ENCODE measurements around the gene INVS. TPM values are rescaled to one million over a fixed set of nuclear protein-coding genes. Genes with fewer than 3 reads are reported as not detected.

INVS gene
- total and polyA plus RNA-seq, 2 donors (not counting 3 experiments of a cell fraction or from before 2014, with no cell fraction given): 8.5 to 17.9 TPM

DNA sequence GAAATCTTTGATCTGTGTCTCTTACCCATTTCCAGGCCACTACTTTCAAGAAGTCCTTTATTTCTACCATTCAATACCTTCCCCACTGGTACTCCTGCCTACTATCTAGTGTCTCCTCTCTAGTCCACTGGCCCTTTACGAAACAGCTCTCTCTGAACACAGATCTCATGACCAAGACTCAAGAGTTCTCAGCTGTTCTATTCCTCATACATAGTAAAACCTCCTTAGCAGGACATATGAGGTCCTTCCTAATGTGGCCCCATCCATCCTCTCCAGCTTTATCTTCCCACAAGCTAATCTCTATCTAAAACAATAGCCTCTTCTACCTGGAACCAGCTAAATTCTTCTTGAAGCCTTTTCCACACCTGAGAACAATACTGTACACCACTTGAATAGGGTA lies 251.1 kb downstream of the INVS start:
- Histone ChIP-seq H3K9ac (replicated peaks; ENCODE audit: extremely low read depth, insufficient read depth, low read length) (no peak overlapping the region), H4K20me1 (replicated peaks; ENCODE audit: control insufficient read depth, extremely low read depth, insufficient read depth, low read length) (peaks cover 2% of the 10 kb centered on the region), H3K9me1 (replicated peaks; ENCODE audit: control insufficient read depth, extremely low read depth, insufficient read depth, low read length) (no peaks in the 10 kb centered on the region), H3K79me2 (ENCODE audit: control insufficient read depth, insufficient read depth, low read length) (peaks cover 68% of the 10 kb centered on the region), H2AFZ (ENCODE audit: low read depth, low read length) (no peak overlapping the region), H3K27ac (ENCODE audit: insufficient read depth, low read depth, low read length) (no peak overlapping the region), H3K9me3 (replicated peaks; ENCODE audit: control insufficient read depth, insufficient read depth, low read length) (no peaks in the 10 kb centered on the region), H3K4me3 (replicated peaks in 1 of 3; ENCODE audit: insufficient read depth in 1 of 3, low read depth in 1 of 3, low read length in 3 of 3) (no peak overlapping the region), H3K36me3 (ENCODE audit: control insufficient read depth in 2 of 2, extremely low read depth in 1 of 2, insufficient read depth in 2 of 2, low read length in 2 of 2) (peaks cover 4 to 12% of the 10 kb centered on the region in 2 experiments), H3K4me1 (ENCODE audit: control insufficient read depth, extremely low read depth, insufficient read depth, low read length) (peaks cover 10% of the 10 kb centered on the region), H3K27me3 (ENCODE audit: control insufficient read depth in 2 of 2, insufficient read depth in 2 of 2, low read length in 2 of 2) (no peaks in the 10 kb centered on the region), H3K4me2 (ENCODE audit: insufficient read depth, low read length) (no peak overlapping the region)
- CTCF ChIA-PET: interaction anchor here (0.8 to 1.6 kb wide), 5 partner anchors 12 to 88 kb away, joined by 3 to 5 read pairs (median 3); no protein-coding TSS in a partner anchor
- no peak for TF ChIP-seq GATA2 (IDR thresholded peaks at IDR 0.05; ENCODE audit: insufficient read depth, insufficient read length, low read depth, low read length)
- no peak for TF ChIP-seq JUN (IDR thresholded peaks at IDR 0.05; ENCODE audit: borderline replicate concordance, insufficient read depth, insufficient read length, low read depth)
- TF ChIP-seq POLR2AphosphoS5 (IDR thresholded peaks at IDR 0.05; ENCODE audit: insufficient read depth, low read depth, low read length): no peak
- TF ChIP-seq EZH2 (IDR thresholded peaks at IDR 0.05; ENCODE audit: borderline replicate concordance, low read depth, low read length, severe bottlenecking): no peak
- TF ChIP-seq, protein P1, sequence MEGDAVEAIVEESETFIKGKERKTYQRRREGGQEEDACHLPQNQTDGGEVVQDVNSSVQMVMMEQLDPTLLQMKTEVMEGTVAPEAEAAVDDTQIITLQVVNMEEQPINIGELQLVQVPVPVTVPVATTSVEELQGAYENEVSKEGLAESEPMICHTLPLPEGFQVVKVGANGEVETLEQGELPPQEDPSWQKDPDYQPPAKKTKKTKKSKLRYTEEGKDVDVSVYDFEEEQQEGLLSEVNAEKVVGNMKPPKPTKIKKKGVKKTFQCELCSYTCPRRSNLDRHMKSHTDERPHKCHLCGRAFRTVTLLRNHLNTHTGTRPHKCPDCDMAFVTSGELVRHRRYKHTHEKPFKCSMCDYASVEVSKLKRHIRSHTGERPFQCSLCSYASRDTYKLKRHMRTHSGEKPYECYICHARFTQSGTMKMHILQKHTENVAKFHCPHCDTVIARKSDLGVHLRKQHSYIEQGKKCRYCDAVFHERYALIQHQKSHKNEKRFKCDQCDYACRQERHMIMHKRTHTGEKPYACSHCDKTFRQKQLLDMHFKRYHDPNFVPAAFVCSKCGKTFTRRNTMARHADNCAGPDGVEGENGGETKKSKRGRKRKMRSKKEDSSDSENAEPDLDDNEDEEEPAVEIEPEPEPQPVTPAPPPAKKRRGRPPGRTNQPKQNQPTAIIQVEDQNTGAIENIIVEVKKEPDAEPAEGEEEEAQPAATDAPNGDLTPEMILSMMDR (IDR thresholded peaks at IDR 0.05; ENCODE audit: extremely low read depth in 1 of 2, insufficient read depth in 1 of 2, low read depth in 1 of 2, low read length in 2 of 2): no peak
- TF ChIP-seq, protein P2, sequence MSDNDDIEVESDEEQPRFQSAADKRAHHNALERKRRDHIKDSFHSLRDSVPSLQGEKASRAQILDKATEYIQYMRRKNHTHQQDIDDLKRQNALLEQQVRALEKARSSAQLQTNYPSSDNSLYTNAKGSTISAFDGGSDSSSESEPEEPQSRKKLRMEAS (IDR thresholded peaks at IDR 0.05; ENCODE audit: insufficient read depth, insufficient read length): no peak
- TF ChIP-seq POLR2A (IDR thresholded peaks at IDR 0.05; ENCODE audit: low read depth, low read length): no peak
- TF ChIP-seq MYC (IDR thresholded peaks at IDR 0.05; ENCODE audit: low read depth, low read length): no peak
- no peak for TF ChIP-seq FOS (IDR thresholded peaks at IDR 0.05; ENCODE audit: borderline replicate concordance, insufficient read depth, low read length)
- BruUV-seq (replicated peaks): no TSS peak
- DNase-seq (ENCODE audit: low read depth, low spot score) (no peak), FAIRE-seq (no peak)
- dilution Hi-C loops (cut with MboI; ENCODE audit: extremely low pct_ligation_motif_present, low sequenced_read_pairs): no loop called here
- intact Hi-C loops (cut with micrococcal nuclease): no loop called here
- POLR2A ChIA-PET: no interaction called here

Small RNAs within 50 kb of the gene (small RNA-seq; reads per million reads assigned to genes)
- gene RN7SL75P (ENCODE audit: insufficient read depth, insufficient read length, low read depth, low replicate concordance): not detected

Other genes starting within 250 kb of the INVS start
- gene STX17, start 192.6 kb upstream of the INVS start, total RNA-seq: 14.8 and 17.6 TPM in 2 replicates
- 3.6 and 5.3 TPM in 2 replicates for gene STX17, start 192.6 kb upstream of the INVS start, polyA plus RNA-seq
- gene ERP44, start 243 bp upstream of the INVS start, total RNA-seq: 19.3 and 21.4 TPM in 2 replicates
- gene ERP44, start 243 bp upstream of the INVS start, polyA plus RNA-seq: 8.6 and 9.9 TPM in 2 replicates